Measurements from ENCODE around the gene HOGA1. TPM values are rescaled to one million over a fixed set of nuclear protein-coding genes. Genes with fewer than 3 reads are reported as not detected.
"Not testable (repeated sequence)": the region's sequence is repeated elsewhere in the genome, so short reads cannot be mapped to it uniquely, and the experiment has no call there.

Gene HOGA1
- total and polyA plus RNA-seq, 5 experiments from 2014 or later: not detected

GRCh38 chr10:97612386-97612785 lies 28.2 kb downstream of the HOGA1 start:
- H3K27me3 Mint-ChIP-seq: no peaks in the 10 kb centered on the region
- ATAC-seq: no peak
- H3K36me3 Mint-ChIP-seq: peaks cover 0 to 3% (median 0%) of the 10 kb centered on the region in 3 donors
- H3K27ac Mint-ChIP-seq: no peak overlapping the region
- no peaks in the 10 kb centered on the region for H3K9me3 Mint-ChIP-seq
- POLR2A ChIA-PET: no interaction called here
- H3K4me1 Mint-ChIP-seq: no peaks in the 10 kb centered on the region
- no peak overlapping the region for H3K4me3 Mint-ChIP-seq
- DNase-seq: no peak

- peaks cover 0 to 3% (median 0%) of the 10 kb centered on the region in 3 donors for H3K36me3 Mint-ChIP-seq
- DNase-seq (no peak), ATAC-seq (no peak)
- no peak overlapping the region for H3K4me3 Mint-ChIP-seq
- peaks cover 0 to 1% (median 0%) of the 10 kb centered on the region in 4 donors for H3K4me1 Mint-ChIP-seq
- H3K9me3 Mint-ChIP-seq: no peaks in the 10 kb centered on the region
- H3K27ac Mint-ChIP-seq: no peak overlapping the region
- POLR2A ChIA-PET: interaction anchor here (0.7 kb wide), 1 partner anchor 335 kb away, joined by 3 read pairs; no protein-coding TSS in a partner anchor
- H3K27me3 Mint-ChIP-seq: no peaks in the 10 kb centered on the region
Observed at GRCh38 chr10:97618285-97618684, 34.1 kb downstream of the HOGA1 start.

- DNase-seq: no peak
- peaks cover 0 to 3% (median 0%) of the 10 kb centered on the region in 3 donors for H3K36me3 Mint-ChIP-seq
- POLR2A ChIA-PET: interaction anchor here (0.7 kb wide), 1 partner anchor 334 kb away, joined by 3 read pairs; no protein-coding TSS in a partner anchor
- no peaks in the 10 kb centered on the region for H3K27me3 Mint-ChIP-seq
- no peak for ATAC-seq
- H3K27ac Mint-ChIP-seq: no peak overlapping the region
- H3K4me1 Mint-ChIP-seq: peaks cover 0 to 1% (median 0%) of the 10 kb centered on the region in 4 donors
- no peak overlapping the region for H3K4me3 Mint-ChIP-seq
- H3K9me3 Mint-ChIP-seq: no peaks in the 10 kb centered on the region
Observed at GRCh38 chr10:97618733-97619132, 34.5 kb downstream of the HOGA1 start.

GRCh38 chr10:97623277-97623676 lies 39.1 kb downstream of the HOGA1 start:
- no peak overlapping the region for H3K4me3 Mint-ChIP-seq
- peaks cover 0 to 1% (median 0%) of the 10 kb centered on the region in 4 donors for H3K4me1 Mint-ChIP-seq
- POLR2A ChIA-PET: no interaction called here
- no peaks in the 10 kb centered on the region for H3K9me3 Mint-ChIP-seq
- ATAC-seq (no peak), DNase-seq (no peak)
- no peak overlapping the region for H3K27ac Mint-ChIP-seq
- H3K27me3 Mint-ChIP-seq: no peaks in the 10 kb centered on the region
- no peaks in the 10 kb centered on the region for H3K36me3 Mint-ChIP-seq

GRCh38 chr10:97627731-97628130 lies 43.5 kb downstream of the HOGA1 start:
- Mint-ChIP-seq H3K4me1 (peaks cover 2 to 5% (median 3%) of the 10 kb centered on the region in 4 donors), H3K4me3 (no peak overlapping the region), H3K9me3 (no peaks in the 10 kb centered on the region), H3K27ac (no peak overlapping the region), H3K36me3 (no peaks in the 10 kb centered on the region), H3K27me3 (peaks cover 0 to under 1% (median 0%) of the 10 kb centered on the region in 5 donors)
- ATAC-seq (no peak), DNase-seq (no peak)
- POLR2A ChIA-PET: no interaction called here

- POLR2A ChIA-PET: no interaction called here
- peaks cover 6 to 10% (median 7%) of the 10 kb centered on the region in 4 donors for H3K4me1 Mint-ChIP-seq
Observed at GRCh38 chr10:97628228-97628627, 44.0 kb downstream of the HOGA1 start.

GRCh38 chr10:97629289-97629688 lies 45.1 kb downstream of the HOGA1 start:
- no peak overlapping the region for H3K4me3 Mint-ChIP-seq
- H3K36me3 Mint-ChIP-seq: peaks cover 0 to 5% (median 2%) of the 10 kb centered on the region in 3 donors
- POLR2A ChIA-PET: interaction anchor here (1.2 kb wide), 1 partner anchor 12 kb away, joined by 3 read pairs; no protein-coding TSS in a partner anchor
- DNase-seq (no peak), ATAC-seq (no peak)
- H3K9me3 Mint-ChIP-seq: no peaks in the 10 kb centered on the region
- peaks cover 0 to 4% (median 2%) of the 10 kb centered on the region in 5 donors for H3K27me3 Mint-ChIP-seq
- no peak overlapping the region for H3K27ac Mint-ChIP-seq
- peaks cover 9 to 17% (median 16%) of the 10 kb centered on the region in 4 donors for H3K4me1 Mint-ChIP-seq

More at GRCh38 chr10:97628228-97628627, 44.0 kb downstream of the HOGA1 start:
- no peak overlapping the region for H3K27ac Mint-ChIP-seq
- H3K9me3 Mint-ChIP-seq: no peaks in the 10 kb centered on the region
- H3K4me3 Mint-ChIP-seq: no peak overlapping the region
- no peak for DNase-seq
- peaks cover 0 to 2% (median 1%) of the 10 kb centered on the region in 5 donors for H3K27me3 Mint-ChIP-seq
- ATAC-seq: no peak
- H3K36me3 Mint-ChIP-seq: peaks cover 0 to 2% (median 1%) of the 10 kb centered on the region in 3 donors

- H3K27ac Mint-ChIP-seq: no peak overlapping the region
Observed at GRCh38 chr10:97631098-97631497, 46.9 kb downstream of the HOGA1 start.

GRCh38 chr10:97632949-97633884 lies 49.0 kb downstream of the HOGA1 start, which contains the start of gene MORN4:
Gene MORN4, minus strand, starts transcription at chr10:97633500. Its CDS starts 13,847 bp downstream, at chr10:97619653.
- H3K27me3 Mint-ChIP-seq: peaks cover 0 to 4% (median 2%) of the 10 kb centered on the region in 5 donors
- no peaks in the 10 kb centered on the region for H3K9me3 Mint-ChIP-seq
- DNase-seq (peak; percentile 84 to 97 (median 91)), ATAC-seq (peak; percentile 98 to 100)
- peak within 1 kb of the TSS; percentile 91 to 100 (median 98) for H3K4me3 Mint-ChIP-seq
- H3K36me3 Mint-ChIP-seq: peaks cover 0 to 5% (median 2%) of the 10 kb centered on the region in 3 donors
- H3K4me1 Mint-ChIP-seq: peaks cover 9 to 17% (median 16%) of the 10 kb centered on the region in 4 donors
- POLR2A ChIA-PET: no interaction called here
- peak within 1 kb of the TSS; percentile 81 to 99 (median 93) for H3K27ac Mint-ChIP-seq

More at GRCh38 chr10:97631098-97631497, 46.9 kb downstream of the HOGA1 start:
- Mint-ChIP-seq H3K27me3 (peaks cover 0 to 4% (median 2%) of the 10 kb centered on the region in 5 donors), H3K4me1 (peaks cover 9 to 17% (median 16%) of the 10 kb centered on the region in 4 donors), H3K9me3 (no peaks in the 10 kb centered on the region), H3K4me3 (no peak overlapping the region), H3K36me3 (peaks cover 0 to 5% (median 2%) of the 10 kb centered on the region in 3 donors)
- DNase-seq (no peak), ATAC-seq (no peak)
- POLR2A ChIA-PET: no interaction called here

GRCh38 chr10:97633921-97634320 lies 49.7 kb downstream of the HOGA1 start:
- DNase-seq (peak in 1 of 10 donors; percentile 27), ATAC-seq (no peak)
- peaks cover 9 to 17% (median 16%) of the 10 kb centered on the region in 4 donors for H3K4me1 Mint-ChIP-seq
- H3K9me3 Mint-ChIP-seq: no peaks in the 10 kb centered on the region
- POLR2A ChIA-PET: no interaction called here
- H3K27me3 Mint-ChIP-seq: peaks cover 0 to 4% (median 2%) of the 10 kb centered on the region in 5 donors
- H3K27ac Mint-ChIP-seq: peak overlapping the region; percentile 81 to 99 (median 93)
- peak overlapping the region; percentile 91 to 100 (median 98) for H3K4me3 Mint-ChIP-seq
- H3K36me3 Mint-ChIP-seq: peaks cover 0 to 5% (median 2%) of the 10 kb centered on the region in 3 donors

GRCh38 chr10:97635577-97635976 lies 51.4 kb downstream of the HOGA1 start:
- Mint-ChIP-seq H3K9me3 (no peaks in the 10 kb centered on the region), H3K4me3 (no peak overlapping the region), H3K27me3 (peaks cover 0 to 4% (median 2%) of the 10 kb centered on the region in 5 donors), H3K36me3 (peaks cover 0 to 5% (median 2%) of the 10 kb centered on the region in 3 donors), H3K27ac (no peak overlapping the region), H3K4me1 (peaks cover 7 to 21% (median 18%) of the 10 kb centered on the region in 4 donors)
- ATAC-seq: no peak
- no peak for DNase-seq
- POLR2A ChIA-PET: no interaction called here

GRCh38 chr10:97639090-97639489 lies 54.9 kb downstream of the HOGA1 start:
- ATAC-seq, DNase-seq, H3K4me3 Mint-ChIP-seq, H3K27me3 Mint-ChIP-seq, POLR2A ChIA-PET, H3K36me3 Mint-ChIP-seq, H3K9me3 Mint-ChIP-seq: not testable (repeated sequence)
- Mint-ChIP-seq H3K27ac (peak overlapping the region in 4 of 10 donors; percentile 11 to 47 (median 40)), H3K4me1 (peaks cover 9 to 28% (median 23%) of the 10 kb centered on the region in 4 donors)
